Measurements from ENCODE around the gene ZNF691.
"Not testable (repeated sequence)": the region's sequence is repeated elsewhere in the genome, so short reads cannot be mapped to it uniquely, and the experiment has no call there.

The ZNF691 gene

DNA sequence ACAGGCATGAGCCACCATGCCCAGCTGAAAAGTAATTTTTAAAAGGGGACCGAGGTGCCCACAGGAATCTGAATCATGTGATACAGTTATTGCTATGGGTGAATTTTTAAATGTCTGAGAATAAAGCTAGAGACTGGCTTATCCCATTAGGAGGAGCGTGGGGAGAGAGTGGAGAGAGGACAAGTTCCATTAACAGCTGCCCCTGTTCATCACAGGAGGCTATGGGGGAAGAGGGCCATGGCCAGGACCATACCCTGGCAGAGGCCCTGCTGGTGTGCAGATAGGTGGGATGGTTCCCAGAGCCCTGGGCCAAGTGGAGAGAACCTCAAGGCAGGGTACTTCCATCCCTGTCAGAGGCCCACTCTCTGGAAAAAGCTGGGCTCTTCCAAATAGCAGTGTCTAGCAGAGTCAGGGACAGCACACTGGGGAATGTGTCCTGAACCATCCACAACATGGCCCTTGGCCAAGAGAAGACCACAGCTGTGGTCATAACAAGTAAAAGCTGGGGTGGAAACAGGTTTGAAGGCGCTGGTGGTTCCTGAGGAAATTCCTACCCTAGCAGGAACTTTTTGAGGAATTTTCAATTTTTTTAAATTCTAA is 13.7 kb upstream of the ZNF691 start:
- no peak for DNase-seq (ENCODE audit: low spot score)

DNA sequence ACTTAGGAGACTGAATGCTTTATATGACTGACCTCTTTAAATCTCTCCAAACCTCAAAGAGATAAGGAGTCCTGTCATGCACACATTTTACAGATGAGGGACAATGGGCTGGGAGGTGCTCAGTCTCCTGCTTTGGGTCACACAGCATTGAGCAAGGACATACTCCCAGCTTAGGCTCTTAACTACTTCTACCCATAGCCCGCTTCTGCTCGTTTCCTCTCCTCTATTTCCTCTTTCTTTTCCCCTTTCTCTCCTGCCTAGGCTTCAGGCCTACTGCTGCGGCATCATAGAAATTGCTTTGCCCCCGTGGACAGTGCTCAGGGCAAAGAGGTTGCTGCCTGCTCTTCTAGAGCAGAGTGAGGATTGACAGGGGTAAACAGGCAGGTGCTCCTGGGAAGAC is 12.4 kb upstream of the ZNF691 start:
- no peak for DNase-seq (ENCODE audit: low spot score)

DNA sequence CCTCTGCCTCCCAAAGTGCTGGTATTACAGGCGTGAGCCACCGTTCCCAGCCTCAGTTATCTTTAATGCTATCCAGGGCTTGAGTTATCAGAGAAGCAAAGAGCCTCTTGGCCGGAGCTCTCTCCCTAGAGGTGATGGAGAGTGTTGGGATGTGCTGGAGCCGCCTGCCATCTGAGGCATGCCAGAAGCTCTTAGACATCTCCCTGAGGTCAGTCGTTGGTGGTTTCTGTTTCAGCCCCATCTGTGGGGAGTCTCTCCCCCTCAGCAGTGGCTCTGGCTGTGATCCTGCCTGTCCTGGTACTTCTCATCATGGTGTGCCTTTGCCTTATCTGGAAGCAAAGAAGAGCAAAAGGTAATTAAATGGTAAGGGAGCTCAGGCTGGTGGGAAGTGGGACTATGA is 11.6 kb upstream of the ZNF691 start:
- DNase-seq (ENCODE audit: low spot score), result no peak

DNA sequence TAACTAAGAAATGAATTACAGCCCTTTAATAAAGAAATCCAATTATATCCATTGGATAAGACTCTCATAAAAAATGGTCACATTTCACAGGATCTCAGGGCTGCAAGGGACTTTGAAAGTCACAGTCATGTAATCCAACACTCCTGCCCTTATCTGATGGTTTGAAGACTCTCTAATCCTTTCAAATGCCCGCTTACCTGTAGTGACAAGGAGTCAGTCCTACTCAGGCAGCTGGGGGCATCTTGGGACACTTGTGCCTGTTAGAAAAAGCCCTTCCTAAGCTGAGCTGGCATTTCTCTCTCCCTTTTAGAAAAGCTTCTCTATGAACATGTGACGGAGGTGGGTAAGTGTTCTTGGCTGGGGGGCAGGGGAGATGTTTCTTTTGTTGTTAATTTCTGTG is 11.0 kb upstream of the ZNF691 start:
- no peak for DNase-seq (ENCODE audit: low spot score)

DNA sequence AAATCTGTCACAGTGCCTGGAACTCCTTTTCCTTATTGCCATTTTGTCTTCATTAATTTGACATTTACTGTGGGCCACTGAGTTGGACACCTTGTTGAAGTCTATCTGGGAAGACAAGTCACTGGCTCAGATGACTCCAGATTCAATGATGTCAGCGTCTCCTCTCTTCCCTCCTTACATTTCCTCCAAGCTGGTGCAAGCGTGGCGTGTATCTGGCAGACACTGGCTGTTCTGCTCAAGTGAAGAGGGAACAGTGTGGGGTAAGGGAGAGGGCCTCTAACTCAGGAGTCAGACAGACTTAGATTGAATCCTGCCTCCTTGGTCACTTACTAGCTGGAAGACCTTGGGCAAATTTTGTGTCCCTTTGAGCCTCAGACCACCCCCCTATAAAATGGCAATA is 8.7 kb upstream of the ZNF691 start:
- no peak for DNase-seq (ENCODE audit: low spot score)

DNA sequence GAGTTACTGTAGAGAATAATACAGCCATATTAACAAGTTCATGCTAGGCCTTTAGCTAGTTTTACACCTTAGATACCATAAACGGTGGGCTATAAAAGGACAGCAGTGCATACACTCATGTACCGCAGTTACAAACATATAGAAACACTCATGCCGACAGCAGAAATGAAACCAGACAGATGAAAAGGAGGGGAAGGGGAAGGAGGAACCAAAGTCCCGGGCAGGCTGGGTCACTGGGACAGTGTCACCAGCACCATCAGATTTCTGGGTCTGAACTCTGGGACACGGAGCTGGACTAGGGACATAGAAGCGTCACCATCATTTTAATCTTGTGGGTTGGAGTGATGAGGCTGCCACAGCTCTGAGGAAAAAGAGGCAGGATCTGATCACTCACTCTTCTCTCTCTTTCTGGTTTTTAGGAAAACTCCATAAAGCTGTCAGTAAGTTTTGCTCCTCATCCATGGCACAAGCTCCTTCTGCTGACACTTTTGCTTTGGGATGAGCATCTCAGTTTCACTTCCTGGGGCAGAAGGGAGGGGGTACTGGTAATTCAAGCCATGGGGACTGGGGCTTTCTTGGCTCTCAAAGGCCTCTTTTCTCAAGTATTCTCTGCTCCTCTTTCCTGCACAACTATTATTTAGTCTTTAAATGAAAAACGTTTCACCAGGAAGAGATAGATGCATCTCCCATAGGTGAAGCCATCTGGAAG is 7.8 kb upstream of the ZNF691 start:
- DNase-seq (ENCODE audit: low spot score), result no peak

DNA sequence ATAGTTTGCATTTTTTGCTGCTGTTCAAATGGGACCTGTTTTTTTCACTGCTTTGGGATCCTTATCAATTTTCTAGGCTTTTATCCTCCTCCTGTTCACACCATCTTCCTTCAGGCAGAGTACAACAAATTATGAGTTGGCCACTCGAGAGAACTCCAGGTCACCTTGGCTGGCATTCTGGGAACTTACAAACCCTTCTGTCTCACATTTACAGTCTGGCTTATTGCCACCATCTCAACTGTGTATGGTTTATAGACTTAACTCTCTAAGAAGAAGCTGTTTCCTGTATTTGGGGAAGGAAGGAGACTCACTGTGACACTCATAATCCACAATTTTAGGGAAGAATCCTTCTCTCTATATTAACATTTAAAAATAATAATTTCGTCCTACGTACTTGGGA is 5.4 kb upstream of the ZNF691 start:
- DNase-seq (ENCODE audit: low spot score), result no peak

DNA sequence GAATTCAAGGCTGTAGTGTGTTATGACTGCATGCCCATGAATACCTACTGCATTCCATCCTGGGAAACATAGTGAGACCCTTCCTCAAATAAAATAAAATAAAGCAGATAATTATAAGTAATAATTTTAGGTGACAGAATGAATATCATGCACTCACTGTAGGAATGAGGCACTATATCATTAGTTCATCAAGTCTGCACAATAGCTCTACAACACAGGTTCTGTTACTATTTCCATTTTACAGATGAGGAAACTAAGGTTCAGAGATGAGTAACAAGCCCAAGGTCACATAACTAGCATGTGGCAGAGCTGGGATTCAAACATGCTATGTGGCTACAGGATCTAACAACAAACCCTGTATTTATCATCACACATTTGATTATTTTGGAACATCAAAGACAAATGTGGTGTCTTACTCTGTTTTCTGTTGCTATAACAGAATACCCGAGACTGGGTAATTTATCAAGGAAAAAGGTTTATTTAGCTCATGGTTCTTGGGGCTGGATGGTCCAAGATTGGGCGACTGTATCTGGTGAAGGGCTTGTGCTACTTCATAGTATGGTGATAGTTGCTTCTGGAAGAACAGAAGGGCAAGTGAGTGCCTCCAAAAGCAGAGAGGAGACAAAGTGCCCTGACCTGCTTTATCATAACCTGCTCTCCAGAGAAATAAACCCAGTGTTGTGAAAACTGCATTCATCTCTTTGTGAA is 4.8 kb upstream of the ZNF691 start:
- no peak for DNase-seq (ENCODE audit: low spot score)

DNA sequence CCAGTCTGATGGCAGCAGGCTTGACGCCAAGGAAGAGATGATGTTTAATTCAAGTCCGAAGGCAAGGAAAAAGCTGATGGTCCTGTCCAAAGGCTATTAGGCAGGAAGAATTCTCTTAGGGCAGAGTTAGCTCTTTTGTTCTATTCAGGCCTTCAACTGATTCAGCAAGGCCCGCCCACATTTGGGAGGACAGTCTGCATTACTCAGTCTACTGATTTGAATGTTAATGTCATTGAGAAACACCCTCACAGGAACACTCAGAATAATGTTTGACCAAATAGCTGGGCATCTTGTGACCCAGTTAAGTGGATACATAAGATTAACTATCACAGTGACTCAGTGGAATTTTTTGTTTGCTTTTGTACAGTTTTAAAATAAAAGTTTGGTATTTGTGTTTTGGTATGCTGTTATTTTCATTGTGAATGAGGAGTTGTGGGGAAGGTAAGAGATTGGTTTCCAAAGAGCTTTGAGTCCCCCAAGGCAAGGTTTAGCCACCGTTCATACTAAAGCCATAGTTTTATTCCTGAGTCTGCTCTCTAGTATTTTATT is 1.7 kb upstream of the ZNF691 start:
- no peak for DNase-seq (ENCODE audit: low spot score)

DNA sequence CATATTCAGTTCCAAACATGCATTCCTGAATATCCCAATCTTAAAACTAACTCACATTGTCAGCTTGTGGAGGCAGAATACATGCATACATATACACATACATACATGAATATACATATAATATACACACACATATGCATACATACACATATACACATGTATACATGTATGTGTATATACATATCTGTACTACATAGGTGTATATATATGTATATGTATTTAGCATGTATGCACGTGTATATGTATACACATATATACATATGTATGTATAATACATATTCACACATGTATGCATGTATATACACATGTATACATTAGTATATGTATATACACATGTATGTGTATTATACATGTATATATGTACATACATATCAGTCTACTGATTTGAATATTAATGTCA is 1.2 kb upstream of the ZNF691 start:
- DNase-seq (ENCODE audit: low spot score), result no peak

DNA sequence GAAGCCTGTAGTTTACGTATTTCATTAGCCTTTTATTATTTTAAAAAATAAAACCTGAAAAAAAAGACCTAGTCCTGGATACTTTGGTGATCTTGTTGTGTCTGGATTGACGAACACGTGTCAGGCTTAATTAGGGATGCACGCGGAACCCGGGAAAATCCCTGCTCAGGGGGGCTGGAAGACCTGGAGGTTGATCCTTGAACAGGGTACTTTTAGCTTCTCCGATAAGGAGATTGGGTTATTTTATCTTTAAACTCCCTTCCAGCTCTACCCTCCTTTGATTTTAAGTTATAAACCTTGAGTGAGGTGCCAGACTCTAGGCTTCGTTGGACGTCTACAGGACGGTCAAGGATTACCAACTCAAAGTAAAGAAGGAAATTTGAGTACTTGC is 552 bp upstream of the ZNF691 start:
- DNase-seq (ENCODE audit: low spot score), result no peak

DNA sequence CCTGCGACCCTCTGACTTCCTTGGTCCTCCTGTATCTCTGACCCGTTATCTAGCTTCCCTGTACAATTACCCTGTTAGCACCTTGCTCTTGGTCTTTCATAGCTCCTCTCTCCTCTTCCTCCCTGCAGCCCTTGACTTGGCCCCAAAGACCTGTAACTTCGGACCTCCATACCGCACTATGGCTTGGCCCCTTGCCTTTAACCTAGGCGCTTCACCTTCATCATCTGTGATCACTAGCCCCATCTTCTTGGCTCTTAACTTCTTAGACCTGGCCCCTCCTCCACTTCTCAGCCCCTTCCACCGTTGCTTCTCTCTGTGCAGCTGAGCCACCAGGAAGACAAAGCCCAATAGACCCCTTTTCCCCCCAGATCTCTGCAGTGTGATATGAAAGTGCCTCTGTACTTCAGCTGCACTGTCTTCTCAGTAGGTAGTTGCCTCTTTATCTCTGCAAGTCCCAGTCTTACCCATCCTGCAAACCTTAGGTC is 740 bp downstream of the ZNF691 start:
- DNase-seq (ENCODE audit: low spot score), result no peak

DNA sequence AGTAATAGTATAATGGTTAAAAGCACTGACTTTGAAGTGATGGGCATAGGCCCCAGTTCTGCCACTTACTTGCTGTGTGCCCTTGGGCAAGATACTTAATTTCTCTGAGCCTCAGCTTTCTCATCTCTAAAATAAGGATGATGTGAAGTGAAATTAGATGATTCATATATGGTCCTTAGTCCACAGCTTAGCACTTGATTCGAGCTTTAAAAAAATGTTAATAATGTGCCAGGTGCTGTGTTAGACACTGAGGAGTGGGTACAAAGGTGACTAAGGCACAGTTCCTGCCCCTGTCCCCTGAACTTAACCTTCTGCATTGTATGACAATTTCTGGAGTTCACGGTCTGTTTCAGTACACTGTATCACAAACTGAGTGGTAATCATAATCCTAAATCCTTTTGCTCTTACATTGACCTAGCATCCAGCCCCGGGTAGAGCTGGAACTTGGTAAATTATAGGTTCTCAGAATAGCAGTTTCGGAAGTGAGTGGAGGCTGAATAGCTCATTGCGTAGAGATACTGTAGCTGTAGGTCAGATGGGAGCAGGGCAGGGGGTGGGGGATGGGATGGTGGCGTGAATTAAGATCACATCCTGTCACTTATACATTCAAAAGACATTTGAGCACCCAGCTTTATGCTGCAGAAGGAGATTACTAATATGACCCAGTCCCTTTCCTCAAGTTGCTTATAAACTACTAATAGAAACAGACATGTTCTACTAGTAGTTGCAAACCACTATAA is 1.5 kb downstream of the ZNF691 start:
- DNase-seq (ENCODE audit: low spot score), result no peak

DNA sequence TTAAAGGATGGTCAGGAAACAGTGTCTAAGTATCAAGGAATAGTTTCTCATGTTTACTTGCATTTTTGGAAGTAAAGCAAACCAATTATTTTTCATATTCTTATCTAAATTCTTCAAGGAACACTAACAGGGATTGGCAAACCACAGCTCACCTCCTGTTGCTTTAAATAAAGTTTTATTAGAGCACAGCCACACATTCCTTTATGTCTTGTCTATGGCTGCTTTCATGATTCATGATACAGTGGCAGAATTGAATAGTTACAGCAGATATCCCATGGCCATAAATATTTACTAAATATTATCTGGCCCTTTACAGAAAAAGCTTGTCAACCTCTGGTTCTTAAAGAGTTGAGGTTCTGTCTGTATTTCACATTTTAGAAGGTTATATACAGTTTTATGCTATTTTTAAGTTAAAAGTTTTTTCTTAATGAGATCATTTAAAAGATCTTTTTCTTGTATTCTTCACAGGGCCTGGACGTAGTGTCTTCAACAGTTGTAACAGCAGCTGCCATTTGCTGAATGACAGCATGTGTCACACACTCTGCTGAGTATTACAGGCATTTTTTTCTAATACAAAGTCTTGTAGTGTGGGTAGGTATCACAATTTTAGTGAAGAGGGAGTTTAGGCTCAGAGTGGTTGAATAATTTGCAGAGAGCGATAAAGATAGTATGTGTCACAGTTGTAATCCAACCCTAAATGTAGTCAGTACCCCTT is 2.6 kb downstream of the ZNF691 start:
- DNase-seq (ENCODE audit: low spot score), result no peak

DNA sequence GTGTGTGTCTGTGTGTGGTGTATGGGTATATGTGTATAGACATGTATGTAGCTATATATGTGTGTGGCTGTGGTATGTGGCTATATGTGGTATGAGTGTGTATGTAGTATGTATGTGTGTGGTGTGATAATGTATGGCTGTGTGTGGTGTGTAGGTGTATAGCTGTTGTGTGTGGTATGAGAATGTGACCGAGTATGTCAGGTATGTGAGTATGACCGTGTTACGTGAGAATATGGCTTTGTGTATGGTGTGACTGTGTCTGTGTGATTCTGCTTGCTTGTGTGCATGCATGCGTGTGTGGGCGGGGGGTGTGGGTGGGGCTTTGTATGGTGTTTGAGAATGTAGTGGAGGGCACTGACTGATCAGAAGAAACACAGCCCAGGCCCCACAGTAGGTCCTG is 3.5 kb downstream of the ZNF691 start:
- DNase-seq (ENCODE audit: low spot score), result no peak

DNA sequence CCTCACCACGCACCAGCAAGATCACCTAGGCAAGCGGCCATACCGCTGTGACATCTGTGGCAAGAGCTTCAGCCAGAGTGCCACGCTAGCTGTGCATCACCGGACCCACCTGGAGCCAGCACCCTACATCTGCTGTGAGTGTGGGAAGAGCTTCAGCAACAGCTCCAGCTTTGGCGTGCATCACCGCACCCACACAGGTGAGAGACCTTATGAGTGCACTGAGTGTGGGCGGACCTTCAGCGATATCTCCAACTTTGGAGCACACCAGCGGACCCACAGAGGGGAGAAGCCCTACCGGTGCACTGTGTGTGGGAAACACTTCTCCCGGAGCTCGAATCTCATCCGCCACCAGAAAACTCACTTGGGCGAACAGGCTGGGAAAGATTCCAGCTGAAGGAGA is 5.0 kb downstream of the ZNF691 start:
- no peak for DNase-seq (ENCODE audit: low spot score)

DNA sequence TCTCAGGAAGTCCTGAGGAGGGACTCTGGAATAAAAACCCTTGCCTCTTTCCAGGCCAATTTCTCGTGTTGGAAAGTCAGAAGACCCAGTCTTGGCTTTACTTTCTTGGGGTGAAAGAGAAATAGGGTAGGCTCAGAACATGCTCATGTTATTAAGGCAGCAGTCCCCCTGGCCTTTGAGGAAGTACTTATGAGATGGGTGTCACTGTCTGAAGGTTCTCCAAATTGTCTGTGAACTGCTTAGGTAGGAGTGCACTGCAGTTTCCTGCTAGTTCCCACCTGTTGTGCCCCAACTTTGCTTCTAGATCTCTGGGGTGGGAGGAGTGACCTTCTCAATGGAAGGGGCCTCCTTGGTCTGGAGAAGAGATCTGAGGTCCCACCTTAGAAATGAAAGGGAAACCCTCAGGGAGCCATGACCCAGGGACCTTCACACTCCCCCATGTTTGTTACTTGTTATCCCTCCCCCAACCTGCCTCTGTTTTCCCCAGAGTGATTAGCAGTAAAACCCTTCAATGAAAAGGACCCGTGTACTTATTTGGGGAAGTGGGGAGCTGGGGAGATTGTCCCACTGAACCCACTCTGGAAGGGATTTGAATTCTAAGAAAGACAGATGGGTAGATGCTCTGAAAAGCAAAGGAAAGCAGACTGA is 5.7 kb downstream of the ZNF691 start:
- no peak for DNase-seq (ENCODE audit: low spot score)

DNA sequence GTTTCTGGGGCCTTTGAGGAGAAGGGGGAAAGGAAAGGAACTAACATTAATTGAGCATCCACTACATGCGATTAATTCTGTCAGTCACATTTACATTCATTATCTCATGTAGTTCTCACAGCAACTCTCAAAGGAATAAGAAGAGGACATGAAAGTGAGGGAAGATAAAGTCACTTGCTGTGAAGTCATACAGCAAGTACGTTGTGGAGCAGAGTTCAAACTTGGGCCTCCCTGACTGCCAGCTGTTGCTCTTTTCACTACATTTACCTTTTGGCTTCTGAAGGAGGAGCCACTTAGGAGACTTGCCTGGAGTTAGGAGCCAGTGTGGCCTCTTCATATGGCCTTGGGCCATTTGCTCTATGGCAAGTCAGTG is 6.2 kb downstream of the ZNF691 start:
- DNase-seq (ENCODE audit: low spot score), result no peak

DNA sequence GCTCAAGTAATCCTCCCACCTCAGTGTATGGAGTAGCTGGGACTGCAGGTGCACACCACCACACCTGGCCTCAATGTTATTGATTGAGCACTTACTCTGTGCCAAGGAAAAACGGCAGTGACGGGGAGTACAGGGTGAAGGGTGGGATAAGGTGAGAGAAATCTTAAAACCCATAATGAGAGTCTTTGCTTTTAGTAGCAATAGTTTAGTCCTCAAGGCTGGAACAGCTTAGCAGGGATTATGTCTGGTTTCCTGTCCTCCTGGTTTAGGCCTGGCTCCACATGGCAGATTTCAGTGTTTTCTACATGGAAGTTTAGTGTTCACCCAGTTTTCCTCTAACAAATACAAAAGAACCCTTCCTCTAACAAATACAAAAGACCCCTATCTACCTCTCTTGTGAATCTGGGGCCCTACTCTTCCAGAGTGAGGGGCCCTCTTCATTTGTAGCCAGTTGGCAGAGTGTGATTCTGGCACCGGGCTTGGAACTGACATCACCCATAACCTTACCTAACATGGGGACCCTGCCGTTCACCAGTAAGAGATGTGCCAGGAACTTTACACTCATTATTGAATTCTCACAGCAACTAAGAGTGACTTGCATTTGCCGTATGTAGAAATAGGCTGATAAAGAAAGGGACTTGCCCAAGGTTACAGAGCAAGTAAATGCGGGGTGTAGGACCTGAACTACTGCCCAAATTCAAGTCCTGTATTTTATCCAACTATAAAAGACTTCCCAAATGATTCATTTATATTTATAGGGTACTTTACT is 6.9 kb downstream of the ZNF691 start:
- DNase-seq (ENCODE audit: low spot score), result no peak

DNA sequence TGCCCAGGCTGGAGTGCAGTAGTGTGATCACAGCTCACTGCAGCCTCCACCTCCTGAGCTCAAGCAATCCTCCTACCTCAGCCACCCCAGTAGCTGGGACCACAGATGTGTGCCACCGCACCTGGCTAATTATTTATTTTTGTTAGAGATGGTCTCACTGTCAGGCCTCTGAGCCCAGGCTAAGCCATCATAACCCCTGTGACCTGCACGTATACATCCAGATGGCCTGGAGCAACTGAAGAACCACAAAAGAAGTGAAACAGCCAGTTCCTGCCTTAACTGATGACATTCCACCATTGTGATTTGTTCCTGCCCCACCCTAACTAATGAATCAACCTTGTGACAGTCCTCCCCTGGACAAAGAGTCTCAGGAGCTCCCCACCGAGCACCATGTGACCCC is 10.1 kb downstream of the ZNF691 start:
- DNase-seq (ENCODE audit: low spot score), result not testable (repeated sequence)

DNA sequence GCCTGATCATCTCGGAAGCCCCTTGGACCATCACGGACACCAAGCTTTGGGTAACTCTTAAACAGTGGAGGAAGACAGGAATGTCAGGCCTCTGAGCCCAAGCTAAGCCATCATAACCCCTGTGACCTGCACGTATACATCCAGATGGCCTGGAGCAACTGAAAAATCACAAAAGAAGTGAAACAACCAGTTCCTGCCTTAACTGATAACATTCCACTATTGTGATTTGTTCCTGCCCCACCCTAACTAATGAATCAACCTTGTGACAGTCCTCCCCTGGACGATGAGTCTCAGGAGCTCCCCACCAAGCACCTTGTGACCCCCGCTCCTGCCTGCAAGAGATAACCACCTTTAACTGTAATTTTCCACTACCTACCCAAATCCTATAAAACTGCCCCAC is 13.0 kb downstream of the ZNF691 start:
- not testable (repeated sequence) for DNase-seq (ENCODE audit: low spot score)
